Fibroblast of mammary gland (primary cell): ENCODE data around the gene SERPINA4.

Source experiments
- DNase-seq: peaks from one replicate; pipeline ENCODE4 v3.0.0-alpha.2; 2010; ENCODE audit warnings: low read depth
- H3K4me3 ChIP-seq: 2 replicates; pipeline ENCODE4 v1.5.1; 2011; ENCODE audit warnings: low read depth, mild to moderate bottlenecking, low read length, moderate library complexity; ENCODE audit not compliant: control insufficient read depth
- TF ChIP-seq, protein P1 (sequence below): conservative IDR thresholded peaks from 2 replicates; pipeline ENCODE4 v1.5.1; 2011; ENCODE audit warnings: low read depth, low read length, inconsistent platforms; ENCODE audit not compliant: control insufficient read depth, insufficient read depth

SERPINA4 gene, protein sequence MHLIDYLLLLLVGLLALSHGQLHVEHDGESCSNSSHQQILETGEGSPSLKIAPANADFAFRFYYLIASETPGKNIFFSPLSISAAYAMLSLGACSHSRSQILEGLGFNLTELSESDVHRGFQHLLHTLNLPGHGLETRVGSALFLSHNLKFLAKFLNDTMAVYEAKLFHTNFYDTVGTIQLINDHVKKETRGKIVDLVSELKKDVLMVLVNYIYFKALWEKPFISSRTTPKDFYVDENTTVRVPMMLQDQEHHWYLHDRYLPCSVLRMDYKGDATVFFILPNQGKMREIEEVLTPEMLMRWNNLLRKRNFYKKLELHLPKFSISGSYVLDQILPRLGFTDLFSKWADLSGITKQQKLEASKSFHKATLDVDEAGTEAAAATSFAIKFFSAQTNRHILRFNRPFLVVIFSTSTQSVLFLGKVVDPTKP

DNA sequence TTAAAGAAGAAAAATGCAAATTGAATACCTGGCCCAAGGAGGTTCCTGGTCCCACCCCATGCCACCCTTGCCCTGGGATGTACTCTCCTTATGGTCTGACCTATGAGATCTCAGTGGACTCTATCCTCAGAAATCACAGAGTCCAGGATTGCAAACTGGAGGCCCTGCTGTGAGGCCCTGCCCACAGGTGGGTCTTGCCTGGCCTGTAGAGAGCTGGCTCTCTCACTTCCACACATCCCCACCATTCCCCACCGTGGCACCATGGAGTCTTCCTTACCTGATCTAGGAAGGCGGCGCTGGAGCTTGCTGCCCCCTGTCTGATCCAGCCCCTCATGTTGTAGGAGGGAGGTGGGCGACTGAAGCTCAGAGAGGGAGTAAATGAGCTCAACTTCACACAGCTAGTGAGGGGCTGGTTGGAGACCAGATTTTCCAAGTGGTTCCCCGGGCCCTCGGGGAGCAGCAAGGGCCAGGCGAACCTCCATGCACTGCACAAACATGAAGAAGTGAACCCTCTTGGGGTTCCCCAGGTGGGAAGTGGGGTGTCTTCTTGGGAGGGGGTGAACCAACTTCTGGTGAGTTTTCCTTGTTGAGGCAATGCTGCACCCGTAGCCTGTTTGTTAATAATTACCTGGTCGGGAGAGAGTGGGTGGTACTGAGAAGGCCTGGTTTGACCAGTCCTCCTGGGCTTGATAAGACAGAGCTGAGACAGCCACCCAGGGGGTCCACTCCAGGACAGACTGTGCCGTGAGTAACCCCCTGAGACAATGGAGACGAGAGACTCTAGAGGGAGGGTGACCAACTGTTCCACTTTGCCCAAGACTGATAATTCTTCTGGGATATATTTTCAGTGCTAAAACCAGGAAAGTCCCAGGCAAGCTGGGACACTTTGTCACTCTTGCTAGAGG, at the start of gene SERPINA4:
TSS of gene SERPINA4 (plus strand) at position 692 of the 905 bp plus-strand sequence. CDS start 2,041 bp downstream, outside the sequence.
- no peak within 1 kb of the TSS for H3K4me3 ChIP-seq
- TF ChIP-seq, protein P1, sequence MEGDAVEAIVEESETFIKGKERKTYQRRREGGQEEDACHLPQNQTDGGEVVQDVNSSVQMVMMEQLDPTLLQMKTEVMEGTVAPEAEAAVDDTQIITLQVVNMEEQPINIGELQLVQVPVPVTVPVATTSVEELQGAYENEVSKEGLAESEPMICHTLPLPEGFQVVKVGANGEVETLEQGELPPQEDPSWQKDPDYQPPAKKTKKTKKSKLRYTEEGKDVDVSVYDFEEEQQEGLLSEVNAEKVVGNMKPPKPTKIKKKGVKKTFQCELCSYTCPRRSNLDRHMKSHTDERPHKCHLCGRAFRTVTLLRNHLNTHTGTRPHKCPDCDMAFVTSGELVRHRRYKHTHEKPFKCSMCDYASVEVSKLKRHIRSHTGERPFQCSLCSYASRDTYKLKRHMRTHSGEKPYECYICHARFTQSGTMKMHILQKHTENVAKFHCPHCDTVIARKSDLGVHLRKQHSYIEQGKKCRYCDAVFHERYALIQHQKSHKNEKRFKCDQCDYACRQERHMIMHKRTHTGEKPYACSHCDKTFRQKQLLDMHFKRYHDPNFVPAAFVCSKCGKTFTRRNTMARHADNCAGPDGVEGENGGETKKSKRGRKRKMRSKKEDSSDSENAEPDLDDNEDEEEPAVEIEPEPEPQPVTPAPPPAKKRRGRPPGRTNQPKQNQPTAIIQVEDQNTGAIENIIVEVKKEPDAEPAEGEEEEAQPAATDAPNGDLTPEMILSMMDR, result no peak
- no peak for DNase-seq

DNA sequence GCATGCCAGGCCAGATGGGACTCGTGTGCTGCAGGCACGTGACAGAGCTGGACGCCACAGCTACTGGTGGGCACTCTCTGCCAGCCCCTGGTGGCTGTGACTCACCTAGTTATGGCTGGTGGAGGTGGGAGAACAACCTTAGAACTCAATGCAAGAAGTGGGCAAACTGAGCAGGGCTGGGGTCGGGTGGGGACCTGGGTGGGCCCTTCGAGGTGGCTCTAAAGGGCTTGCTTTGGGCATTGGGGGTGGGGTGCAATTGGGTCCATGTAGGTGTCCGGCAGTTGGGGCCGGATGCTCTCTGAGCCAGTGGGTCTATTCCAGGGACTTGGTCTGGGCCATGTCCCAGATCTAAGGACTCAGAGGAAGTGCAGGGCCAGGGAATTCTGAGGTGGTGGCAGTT, 46.9 kb upstream of the SERPINA4 start:
- TF ChIP-seq, protein P1, result no peak
- no peak overlapping the region for H3K4me3 ChIP-seq
- no peak for DNase-seq

DNA sequence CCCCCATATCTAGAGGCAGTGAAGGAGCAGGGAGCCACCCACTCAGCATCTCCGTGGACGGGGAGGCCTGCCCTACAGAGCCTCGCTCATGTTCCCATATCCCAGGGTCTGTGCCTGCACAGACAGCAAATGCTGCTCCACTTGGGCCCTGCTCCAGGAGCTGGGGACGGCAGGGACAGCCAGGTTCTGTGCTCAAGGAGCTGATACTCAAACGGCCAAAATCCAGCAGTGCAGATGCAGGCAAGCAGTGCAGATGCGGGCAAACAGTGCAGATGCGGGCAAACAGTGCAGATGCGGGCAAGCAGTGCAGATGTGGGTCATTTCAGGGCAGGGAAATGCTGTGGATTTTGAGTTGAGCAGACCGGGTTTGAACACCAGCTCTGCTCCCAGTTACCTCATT, 45.8 kb upstream of the SERPINA4 start:
- H3K4me3 ChIP-seq, result no peak overlapping the region
- TF ChIP-seq, protein P1, result no peak
- DNase-seq, result no peak

DNA sequence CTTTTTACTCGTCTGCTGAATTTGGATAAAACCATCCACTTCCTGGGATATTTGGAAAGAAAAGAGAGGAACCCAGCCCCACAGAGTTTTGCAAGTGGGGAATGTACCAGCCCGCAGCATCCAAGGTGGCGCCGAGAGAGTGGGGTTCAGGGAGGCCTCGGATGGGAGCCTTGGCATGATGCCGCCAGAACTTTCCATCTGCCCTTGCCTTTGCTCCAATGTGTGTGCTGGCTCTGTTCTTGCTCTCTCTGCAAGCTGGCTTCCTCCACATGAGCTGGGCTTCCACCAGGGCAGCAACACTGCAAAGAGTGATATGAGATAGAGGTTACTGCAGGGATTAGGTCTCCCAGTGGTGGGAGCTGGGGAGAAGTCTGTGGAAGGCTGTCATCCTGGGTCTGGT, 45.4 kb upstream of the SERPINA4 start:
- DNase-seq, result no peak
- H3K4me3 ChIP-seq, result no peak overlapping the region
- TF ChIP-seq, protein P1, result no peak

DNA sequence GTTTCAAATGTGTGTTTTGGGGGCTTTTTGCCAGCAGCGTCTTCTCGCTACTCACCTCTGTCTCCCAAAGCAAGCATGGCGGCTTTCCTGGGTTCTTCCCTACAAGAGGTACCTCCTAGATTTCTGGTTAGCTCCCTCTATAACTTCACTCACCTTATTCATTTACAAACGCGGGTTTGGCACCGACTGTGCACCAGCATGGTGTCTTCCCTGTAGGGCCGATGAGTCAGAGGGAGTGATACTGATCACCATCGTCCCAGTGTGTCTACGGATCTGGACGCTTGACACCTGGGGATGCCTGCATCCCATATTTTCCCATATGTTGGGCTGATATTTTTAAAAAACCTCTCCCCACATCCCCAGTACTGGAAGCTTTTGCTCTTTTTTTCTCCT, 44.0 kb upstream of the SERPINA4 start:
- H3K4me3 ChIP-seq, result no peak overlapping the region
- TF ChIP-seq, protein P1, result no peak
- no peak for DNase-seq

DNA sequence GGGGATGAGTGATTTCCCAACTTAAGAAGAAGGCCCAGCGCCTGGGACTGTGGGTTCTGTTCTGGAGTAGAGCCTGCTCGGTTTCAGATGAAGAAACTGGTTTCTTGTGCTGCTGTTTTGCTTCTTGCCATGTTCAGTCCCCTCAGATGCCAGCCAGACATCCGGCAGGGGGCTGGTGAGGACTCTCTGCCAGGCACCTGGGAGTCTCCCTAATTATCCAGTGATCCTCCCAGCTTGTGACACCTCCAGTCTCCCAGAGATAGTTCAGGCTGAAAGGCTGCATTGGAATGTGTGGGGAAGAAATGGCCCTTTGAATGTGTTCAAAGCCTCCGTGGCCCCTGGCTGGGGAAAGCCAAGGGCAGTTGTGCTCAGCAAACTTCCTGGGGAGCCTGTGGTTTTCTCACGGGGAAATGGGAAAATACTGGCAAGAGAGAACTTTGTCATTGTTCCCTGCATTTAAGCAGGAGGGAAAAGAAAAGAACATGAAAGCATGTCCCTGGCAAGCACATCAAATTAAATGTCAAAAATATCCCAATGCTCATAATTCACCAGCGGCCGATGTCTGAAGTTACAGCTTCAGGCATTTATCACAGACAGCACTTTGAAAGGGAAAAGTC, 43.5 kb upstream of the SERPINA4 start:
- DNase-seq, result no peak
- no peak overlapping the region for H3K4me3 ChIP-seq
- TF ChIP-seq, protein P1, result no peak
